Bladder microvascular endothelial cell (primary cell): ENCODE measurements around the gene PMPCB. TPM values are rescaled to one million over a fixed set of nuclear protein-coding genes. Genes with fewer than 3 reads are reported as not detected.

Source experiments
- total RNA-seq: library from RNA; depleted of rRNA; stranded (reverse); fragments of >200 nt; gene quantifications from 2 replicates; pipeline ENCODE4 v1.2.3, GENCODE V29; 2014

PMPCB gene, protein sequence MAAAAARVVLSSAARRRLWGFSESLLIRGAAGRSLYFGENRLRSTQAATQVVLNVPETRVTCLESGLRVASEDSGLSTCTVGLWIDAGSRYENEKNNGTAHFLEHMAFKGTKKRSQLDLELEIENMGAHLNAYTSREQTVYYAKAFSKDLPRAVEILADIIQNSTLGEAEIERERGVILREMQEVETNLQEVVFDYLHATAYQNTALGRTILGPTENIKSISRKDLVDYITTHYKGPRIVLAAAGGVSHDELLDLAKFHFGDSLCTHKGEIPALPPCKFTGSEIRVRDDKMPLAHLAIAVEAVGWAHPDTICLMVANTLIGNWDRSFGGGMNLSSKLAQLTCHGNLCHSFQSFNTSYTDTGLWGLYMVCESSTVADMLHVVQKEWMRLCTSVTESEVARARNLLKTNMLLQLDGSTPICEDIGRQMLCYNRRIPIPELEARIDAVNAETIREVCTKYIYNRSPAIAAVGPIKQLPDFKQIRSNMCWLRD
- 37.9 and 44.8 TPM in 2 replicates for total RNA-seq

GRCh38 chr7:103296901-103297836 is at the start of gene PMPCB:
TSS of gene PMPCB (plus strand) at chr7:103297435. CDS start at chr7:103297460, 25 bp downstream.

DNA sequence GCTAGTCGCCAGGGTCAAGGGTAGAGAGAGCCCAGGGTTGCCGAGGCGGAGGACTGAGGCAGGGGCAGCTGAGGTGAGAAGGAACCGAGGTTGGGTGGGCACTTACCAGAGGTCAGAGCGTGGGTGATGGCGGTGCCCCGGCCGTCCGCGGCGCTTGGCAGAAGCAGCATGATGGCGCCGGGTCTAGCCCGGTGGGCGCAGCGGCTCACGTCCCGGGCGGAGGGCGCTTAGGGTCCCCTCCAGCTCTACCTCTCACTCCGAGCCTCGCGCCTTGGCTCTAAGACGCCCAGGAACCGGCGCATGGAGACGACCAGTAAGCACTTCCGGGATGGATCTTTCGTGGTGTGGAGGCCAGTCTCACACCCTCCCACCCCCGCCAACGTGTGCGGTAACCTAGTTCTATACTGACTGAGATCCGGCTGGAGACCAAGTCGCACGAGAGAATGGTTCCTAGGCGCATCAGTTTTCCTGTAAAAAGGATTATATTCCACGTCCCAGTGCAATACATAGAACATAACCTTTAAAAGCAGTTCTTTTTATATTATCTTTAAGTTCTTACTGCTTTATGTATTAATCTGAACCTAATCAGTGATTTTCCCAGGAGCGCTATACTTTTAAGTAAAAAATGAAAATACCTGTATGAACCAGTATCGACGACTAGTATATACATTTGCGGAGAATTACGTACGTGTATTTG is 47.4 kb downstream of the PMPCB start, which contains the start of gene DNAJC2:
Gene DNAJC2 (minus strand): TSS at position 315 of the 697 bp plus-strand sequence. CDS start 145 bp downstream, at position 170.

GRCh38 chr7:103347507-103348267 is 50.5 kb downstream of the PMPCB start, which contains the start of gene PSMC2:
TSS of gene PSMC2 (plus strand) at chr7:103347643. CDS start at chr7:103347712, 69 bp downstream.

Other genes starting within 250 kb of the PMPCB start
- gene FBXL13, start 222.6 kb upstream of the PMPCB start, total RNA-seq, result 0.32 and 0.76 TPM in 2 replicates
- 16.8 and 28.6 TPM in 2 replicates for gene ARMC10, start 222.3 kb upstream of the PMPCB start, total RNA-seq
- 2.4 and 6.2 TPM in 2 replicates for gene NAPEPLD, start 148.3 kb upstream of the PMPCB start, total RNA-seq
- gene DNAJC2, start 47.3 kb downstream of the PMPCB start, total RNA-seq, result 9.4 and 15.1 TPM in 2 replicates
- gene PSMC2, start 50.2 kb downstream of the PMPCB start, total RNA-seq, result 134 and 219 TPM in 2 replicates
- under 0.01 and 1.3 TPM in 2 replicates for gene SLC26A5, start 148.8 kb downstream of the PMPCB start, total RNA-seq